WTC11 (cell line): ENCODE results near the gene WDR90.

ENCODE experiments used
- ATF1 ChIP-seq: sonication (generic); formaldehyde crosslinking; IDR thresholded peaks from 2 replicates; pipeline ENCODE4 v1.8.1; 2023; ENCODE audit warnings: mild to moderate bottlenecking, moderate library complexity, missing genetic modification reagents
- CTCF ChIP-seq: fragments of 200-600 bp; IDR thresholded peaks from 2 replicates; pipeline ENCODE4 v1.8.0; 2022; ENCODE audit warnings: antibody characterized with exemption
- FOXJ3 ChIP-seq: sonication (generic); formaldehyde crosslinking; IDR thresholded peaks from 2 replicates; pipeline ENCODE4 v1.9.0; 2021; ENCODE audit warnings: missing genetic modification reagents, mild to moderate bottlenecking, borderline replicate concordance
- NFYB ChIP-seq: sonication (generic); formaldehyde crosslinking; conservative IDR thresholded peaks from 2 replicates; pipeline ENCODE4 v1.8.0; 2022; ENCODE audit warnings: low read depth, missing genetic modification reagents
- PRDM15 ChIP-seq: sonication (generic); formaldehyde crosslinking; IDR thresholded peaks from 2 replicates; pipeline ENCODE4 v1.8.0; 2022; ENCODE audit warnings: missing genetic modification reagents
- USF2 ChIP-seq: sonication (generic); formaldehyde crosslinking; IDR thresholded peaks from 2 replicates; pipeline ENCODE4 v1.8.1; 2023; ENCODE audit warnings: mild to moderate bottlenecking, missing genetic modification reagents, moderate library complexity
- ZNF138 ChIP-seq: sonication (generic); formaldehyde crosslinking; conservative IDR thresholded peaks from 2 replicates; pipeline ENCODE4 v1.8.1; 2022; ENCODE audit warnings: mild to moderate bottlenecking, moderate library complexity, missing genetic modification reagents
- ZNF232 ChIP-seq: sonication (generic); formaldehyde crosslinking; IDR thresholded peaks from 2 replicates; pipeline ENCODE4 v1.8.0; 2022; ENCODE audit warnings: mild to moderate bottlenecking, missing genetic modification reagents
- ZNF281 ChIP-seq: sonication (generic); formaldehyde crosslinking; IDR thresholded peaks from 2 replicates; pipeline ENCODE4 v1.8.0; 2023; ENCODE audit warnings: mild to moderate bottlenecking, missing genetic modification reagents
- ZNF317 ChIP-seq: sonication (generic); formaldehyde crosslinking; IDR thresholded peaks from 2 replicates; pipeline ENCODE4 v1.8.1; 2023; ENCODE audit warnings: low read depth, mild to moderate bottlenecking, moderate library complexity, missing genetic modification reagents, borderline replicate concordance
- ZSCAN18 ChIP-seq: fragments of 250-450 bp; sonication (Bioruptor Pico); IDR thresholded peaks from 2 replicates; pipeline ENCODE4 v2.1.2; 2022; ENCODE audit warnings: mild to moderate bottlenecking, moderate library complexity

- TF ChIP-seq ZSCAN18 (CRISPR knock-in tag) (no peak), CTCF (no peak), NFYB (CRISPR knock-in tag) (no peak), FOXJ3 (CRISPR knock-in tag) (no peak), ZNF317 (no peak), ZNF281 (CRISPR knock-in tag) (no peak), ZNF138 (CRISPR knock-in tag) (no peak), ZNF232 (no peak), ATF1 (CRISPR knock-in tag) (no peak), PRDM15 (CRISPR knock-in tag) (no peak), USF2 (CRISPR knock-in tag) (no peak)
Observed at GRCh38 chr16:629833-630248, 19.3 kb upstream of the WDR90 start.
